ENCODE data around the gene TECPR2.
"Not testable (repeated sequence)": the region's sequence is repeated elsewhere in the genome, so short reads cannot be mapped to it uniquely, and the experiment has no call there.

Gene TECPR2

DNA sequence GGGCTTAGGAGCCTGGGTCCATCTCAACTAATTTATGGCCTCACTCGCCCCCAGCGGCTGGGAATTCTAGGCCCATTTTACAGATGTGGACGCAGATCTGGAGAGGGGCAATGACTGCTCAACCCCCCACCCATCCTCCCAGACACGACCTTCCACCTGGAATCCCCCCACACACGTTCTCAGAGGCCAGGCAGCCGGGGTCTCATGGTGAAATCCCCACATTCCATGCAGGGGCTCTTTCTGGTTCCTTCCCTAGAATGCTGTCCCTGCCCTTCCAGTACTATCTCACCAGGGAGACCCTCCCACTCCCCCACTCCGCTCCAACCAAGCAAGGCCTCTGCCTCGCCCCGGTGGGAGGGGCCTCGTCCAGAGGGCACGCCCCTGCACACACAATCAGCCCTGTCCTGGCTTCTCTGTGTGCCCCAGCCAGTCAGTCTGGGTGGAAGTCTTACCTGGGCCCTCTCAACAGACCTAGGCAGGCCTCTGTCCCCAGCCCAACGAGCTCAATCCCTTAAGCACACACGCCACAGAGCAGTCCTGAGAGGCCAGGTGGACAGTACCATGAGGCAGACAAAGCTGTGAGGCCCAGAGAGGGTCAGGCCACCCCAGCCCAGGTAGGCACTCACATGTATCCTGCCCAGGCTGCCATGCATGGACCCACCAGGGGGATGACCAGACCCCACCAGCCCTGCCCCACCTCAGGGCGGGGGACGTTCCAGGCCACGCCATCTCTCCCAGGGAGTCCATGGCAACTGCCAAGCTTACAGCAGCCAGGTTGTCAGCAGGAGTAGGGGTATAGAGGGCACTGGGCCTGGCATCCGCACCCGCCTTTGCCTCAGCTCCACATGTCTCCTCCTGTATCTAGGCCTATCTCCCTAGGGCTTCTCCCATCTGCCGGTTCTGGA, 148.1 kb downstream of the TECPR2 start:
- DNase-seq = no peak

DNA sequence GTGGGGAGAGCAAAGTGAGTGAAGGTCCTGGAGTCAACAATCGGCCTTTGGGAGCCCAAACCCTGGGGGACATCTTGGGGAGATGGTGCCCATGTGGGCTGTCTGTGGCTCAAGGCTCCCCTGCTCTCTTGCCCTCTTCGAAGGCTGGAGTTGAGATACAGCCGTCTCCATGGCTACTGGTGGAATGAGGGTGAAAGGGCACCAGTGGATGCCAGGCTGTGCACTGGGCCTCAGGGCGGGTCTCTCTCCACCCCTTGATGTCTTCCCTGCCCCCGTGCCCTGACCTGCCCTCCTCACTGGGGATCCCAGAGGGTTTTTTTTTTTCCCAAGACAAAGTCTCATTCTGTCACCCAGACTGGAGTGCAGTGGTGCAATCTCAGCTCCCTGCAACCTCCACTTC, 148.8 kb downstream of the TECPR2 start:
- DNase-seq = no peak

DNA sequence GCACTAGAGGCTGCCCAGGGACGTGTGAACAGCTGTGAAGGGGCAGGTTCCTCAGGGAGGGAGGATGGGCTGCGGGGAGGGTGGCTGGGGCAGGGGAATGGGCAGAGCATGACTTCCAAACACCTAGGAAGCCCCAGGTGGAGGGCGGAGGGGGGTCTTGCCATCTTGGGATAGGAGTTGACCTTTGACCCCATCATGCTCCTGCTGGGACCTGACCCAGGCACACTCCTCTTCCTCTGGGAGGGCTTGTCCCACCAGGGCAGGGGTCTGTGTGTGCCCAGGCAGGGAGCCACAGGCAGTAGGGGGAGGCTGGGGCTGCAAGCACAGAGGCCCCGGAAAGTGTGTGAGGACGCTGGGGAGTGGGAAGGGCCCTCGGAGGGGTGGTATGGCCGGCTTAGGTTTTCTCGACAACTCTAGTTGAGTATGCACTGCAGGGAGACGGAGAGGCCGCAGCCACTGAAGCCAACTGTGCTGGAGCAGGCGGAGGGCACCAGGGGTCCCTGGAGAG, 150.1 kb downstream of the TECPR2 start:
- no peak for DNase-seq

DNA sequence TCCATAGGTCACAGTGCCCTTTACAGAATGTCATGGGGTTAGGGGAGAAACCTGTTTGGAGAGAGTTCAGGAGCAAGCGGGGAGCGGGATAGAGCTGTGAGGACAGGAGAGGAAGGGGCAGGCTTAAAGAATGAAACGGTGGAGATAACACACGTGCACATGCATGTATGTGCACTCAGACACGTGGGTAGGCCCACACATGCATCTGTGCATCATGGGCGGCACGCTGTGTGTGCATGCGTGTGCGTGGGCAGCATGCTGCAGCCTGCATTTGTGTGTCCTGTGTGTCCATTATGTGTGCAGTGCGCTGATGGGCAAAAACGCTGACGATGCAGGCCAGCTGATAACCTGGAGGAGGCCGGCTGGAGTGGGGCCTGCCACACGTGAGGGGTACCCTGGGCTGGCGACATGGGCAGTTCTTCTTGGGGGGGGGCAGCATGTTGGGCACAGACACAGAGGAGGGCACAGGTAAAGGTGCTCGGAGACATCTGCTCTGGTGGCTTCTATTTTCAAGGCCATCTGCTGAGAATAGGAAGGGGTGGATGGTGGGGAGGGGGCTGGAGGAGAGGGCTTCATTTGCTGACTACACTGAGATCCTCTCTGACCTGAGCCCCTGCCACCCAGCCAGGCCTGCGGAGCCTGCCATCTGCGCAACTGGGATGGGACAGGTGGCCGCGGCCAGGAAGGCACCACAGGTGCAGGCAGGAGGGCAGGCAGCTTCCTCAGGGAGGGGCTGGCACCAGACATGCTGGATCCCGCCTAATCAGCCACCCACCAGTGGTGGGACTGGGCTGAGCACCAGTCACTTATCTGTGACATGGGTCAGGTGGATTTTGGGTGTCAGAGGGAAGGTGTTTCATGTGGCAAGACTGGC, 151.4 kb downstream of the TECPR2 start:
- no peak for DNase-seq

DNA sequence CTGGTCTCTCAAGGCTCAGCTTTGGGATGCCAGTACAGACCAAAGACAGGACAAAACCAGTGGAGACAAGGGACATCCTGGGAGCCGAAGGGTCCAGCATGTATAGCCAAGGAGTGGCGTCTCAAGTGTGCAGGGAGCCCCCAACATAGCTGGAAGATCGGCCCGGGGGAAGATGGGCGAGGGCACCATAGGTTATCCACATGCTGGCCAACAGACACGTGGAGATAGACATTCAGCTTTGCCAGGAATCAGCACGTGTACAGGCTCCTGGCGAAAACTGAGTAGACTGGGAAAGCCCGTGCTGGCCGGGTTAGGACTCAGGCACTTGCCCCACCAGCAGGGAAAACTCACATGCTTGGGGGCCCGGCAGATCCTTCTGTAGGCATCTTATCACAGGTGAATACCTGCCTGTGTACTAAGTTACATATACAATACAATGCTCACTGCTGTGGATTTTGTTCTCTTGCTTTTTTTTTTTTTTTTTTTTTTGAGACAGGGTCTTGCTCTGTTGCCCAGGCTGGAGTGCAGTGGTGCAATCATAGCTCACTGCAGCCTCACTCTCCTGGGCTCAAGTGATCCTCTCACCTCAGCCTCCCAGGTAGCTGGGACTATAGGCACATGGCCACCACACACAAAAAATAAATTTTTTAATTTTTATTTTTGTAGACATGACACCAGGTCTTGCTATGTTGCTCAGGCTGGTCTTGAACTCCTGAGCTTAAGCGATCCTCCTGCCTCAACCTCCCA, 152.4 kb downstream of the TECPR2 start:
- DNase-seq = no peak

DNA sequence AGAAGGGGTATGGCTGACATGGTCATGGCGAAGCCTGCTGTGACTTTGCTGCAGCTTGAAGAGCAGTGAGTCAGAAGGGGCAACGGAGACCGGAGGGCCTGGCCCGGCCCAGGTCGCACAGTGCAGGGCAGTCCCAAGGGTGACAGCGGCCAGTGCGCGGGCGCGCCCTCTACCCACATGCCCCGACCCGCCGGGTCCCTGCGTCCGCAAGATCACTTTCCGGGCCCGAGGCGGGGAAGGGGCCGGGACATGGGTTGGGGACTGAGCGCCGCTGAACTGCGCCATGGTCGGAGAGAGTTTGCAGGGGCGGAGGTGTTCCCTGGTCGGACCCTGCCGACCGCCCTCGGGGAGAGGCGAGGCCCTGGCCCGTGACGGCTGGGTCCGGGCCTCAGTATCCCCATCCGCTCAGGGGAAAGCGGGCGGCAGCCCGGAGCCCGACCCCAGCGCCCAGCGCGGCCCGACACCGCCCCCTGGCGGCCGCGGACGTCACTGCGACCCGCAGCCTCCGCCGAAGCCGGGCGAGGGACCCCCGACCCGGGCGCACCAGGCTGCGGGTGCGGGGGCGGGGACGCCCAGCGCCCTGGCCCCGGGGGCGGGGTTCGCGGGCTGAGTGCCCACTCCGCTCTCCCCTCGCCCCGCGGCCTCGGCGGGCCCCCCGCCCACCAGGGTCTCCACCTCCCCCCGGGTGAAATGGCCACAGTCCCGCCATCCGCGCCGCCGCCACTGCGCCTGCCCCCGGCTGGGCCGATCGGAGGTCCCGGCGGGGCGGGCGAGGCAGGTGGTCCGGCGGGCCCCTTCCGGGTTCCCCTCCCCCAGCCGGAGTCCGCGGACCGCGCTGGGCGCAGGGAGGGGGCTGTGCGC, 154.0 kb downstream of the TECPR2 start:
- DNase-seq = no peak

DNA sequence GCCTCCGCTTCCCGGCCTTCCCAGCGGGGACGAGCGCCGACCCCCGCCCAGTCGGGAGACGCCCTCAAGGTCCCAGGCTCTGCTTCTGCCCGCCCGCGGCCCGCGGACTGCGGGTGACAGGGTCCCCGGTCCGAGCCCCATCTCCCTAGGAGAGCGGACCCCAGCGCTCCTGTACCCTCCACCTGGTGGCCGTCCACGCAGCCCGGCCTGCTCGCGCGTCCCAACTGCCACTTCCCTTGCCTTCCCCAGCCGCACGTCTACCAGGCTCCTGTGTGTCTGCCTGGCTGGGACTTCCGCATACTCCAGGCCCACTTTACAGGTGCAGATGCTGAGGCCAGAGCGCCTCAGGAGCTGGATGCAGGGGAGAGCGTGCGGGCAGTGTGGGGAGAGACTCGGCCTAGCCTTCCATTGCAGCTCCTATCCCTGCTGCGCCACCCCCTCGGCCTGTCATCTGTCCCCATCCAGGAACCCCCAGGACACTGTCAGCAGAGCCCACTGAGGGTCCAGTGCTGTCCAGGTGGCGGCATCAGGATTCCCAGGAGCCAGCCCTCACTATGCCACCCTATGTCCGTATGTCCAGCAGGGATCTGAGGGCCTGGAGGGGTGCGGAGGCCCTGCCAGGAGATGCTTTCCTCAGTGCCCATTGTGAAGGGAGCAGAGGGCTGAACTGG, 154.8 kb downstream of the TECPR2 start:
- no peak for DNase-seq

DNA sequence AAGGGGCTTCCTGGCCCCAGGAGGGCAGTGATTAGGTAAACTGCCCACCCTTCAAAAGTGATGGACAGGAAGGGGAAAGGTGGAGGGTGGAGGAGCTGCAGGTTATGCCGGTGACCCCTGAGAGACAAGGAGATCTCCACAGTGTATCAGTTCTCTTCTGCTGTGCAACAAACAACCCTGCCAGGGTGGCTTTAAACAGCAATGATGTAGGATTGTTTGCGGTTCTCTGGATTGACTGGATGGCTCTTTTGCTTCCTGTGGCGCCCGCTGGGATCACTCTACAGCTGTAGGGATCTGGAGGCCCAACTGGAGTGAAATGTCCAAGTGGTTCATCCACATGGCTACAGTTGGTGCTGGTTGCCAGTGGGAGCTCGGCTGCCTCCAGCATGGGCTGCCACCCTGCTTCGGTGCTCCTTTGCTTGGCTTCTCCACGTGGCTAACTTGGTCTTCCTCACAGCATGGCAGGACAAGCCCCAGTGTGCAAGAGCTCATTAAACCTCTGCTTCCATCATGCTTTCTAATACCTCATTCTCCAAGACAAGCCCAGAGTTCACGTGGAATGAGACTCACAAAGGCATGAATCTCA, 155.4 kb downstream of the TECPR2 start:
- no peak for DNase-seq

DNA sequence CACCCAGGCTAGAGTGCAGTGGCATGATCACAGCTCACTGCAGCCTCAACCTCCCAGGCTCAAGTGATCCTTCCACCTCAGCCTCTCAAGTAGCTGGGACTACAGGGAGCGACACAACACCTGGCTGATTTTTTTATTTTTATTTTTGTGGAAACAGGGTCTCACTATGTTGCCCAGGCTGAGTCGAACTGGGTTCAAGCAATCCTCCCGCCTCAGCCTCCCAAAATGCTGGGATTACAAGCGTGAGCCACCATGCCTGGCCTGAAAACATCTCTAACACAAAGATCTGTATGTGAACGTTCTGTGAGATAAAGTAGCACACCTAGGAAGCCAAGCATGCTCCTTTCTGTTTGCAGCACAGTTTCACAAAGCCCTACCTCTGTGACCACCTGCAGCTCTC, 157.0 kb downstream of the TECPR2 start:
- DNase-seq = not testable (repeated sequence)

DNA sequence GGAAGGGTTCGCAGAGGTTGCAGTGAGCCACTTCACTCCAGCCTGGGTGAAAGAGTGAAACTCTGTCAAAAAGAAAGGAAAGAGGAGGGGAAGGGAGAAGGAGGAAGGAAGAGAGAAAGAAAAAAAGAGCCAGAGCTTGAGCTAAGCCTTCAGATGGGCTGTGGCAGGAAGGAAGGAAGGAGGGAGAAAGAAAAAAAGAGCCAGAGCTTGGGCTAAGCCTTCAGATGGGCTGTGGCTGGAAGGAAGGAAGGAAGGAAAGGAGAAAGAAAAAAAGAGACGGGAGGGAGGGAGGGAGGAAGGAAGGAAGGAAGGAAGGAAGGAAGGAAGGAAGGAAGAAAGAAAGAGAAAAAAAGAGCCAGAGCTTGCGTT, 160.4 kb downstream of the TECPR2 start:
- DNase-seq = no peak

DNA sequence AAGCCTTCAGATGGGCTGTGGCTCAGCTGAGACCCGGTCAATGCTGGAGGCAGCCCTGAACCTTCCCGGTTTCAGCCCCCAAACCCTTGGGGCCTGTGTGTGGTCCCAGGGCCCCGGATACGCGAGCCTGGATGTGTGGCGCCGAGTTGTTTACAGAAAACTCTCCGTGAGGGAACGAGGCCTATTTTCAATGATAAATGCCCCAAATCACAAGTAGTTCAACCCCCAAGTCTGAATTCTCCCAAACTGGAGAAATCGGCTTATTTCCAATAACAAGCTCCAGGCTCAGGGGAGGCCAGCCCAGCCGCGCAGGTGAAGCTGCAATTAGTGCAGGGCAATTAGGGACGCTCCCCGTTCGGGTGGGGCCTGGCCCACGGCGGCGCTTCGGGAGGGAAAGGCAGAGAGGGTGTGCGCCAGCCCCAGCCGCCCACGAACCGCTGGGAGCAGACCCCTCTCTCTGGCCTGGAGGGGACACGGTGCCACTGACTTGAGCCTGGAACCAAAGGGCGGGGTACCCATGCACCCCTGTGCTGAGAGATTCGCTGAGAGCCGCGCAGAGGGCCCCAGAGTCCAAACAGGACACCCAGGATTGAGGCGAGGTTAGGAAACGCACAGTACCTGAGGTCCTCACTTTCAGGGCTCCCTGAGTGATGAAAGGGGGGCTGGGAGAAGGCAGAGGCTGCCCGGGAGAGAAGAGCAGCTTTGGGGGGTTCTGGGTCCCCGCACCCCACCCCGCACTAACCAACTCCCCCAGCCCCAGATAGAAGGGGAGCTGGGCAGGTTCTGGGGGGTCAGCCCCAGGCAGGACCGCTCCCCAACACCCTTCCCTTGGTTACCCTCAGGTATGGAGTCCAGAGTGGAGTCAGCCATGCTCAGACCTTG, 161.1 kb downstream of the TECPR2 start:
- no peak for DNase-seq

DNA sequence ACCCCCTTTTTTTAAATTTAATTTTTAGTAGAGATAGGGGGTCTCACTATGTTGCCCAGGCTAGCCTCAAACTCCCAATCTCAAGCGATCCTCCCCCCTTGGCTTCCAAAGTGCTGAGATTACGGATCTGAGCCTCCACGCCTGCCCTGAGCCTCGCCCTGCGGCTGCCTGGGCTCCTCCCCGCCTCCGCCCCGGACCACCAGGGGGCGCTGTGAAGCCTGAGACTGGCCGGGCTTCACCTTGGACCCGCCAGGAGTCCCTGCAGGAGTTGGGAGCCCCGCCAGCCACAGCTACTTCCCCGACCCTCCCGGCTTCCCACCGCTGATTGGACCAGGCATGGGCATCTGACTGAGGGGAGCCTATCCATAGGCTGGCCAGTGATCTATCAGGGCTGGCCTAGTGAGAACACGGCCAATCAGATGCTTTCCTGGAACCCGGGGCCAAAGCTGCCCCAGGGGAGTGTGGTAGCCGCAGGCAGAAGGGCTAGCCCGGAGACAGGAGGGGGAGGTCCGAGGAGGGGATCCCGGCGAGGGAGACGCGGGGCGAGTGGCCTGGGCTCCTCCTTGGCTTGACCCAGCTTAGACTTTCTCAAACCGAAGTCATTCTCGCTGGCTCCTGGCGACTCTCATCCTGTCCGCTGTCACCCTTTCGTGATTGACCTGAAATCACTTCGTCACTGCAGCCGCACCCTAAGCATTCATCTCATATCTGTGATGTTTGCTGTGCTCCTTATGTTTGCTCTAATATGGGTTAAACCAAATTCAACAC, 161.9 kb downstream of the TECPR2 start:
- DNase-seq = peak; percentile 99

DNA sequence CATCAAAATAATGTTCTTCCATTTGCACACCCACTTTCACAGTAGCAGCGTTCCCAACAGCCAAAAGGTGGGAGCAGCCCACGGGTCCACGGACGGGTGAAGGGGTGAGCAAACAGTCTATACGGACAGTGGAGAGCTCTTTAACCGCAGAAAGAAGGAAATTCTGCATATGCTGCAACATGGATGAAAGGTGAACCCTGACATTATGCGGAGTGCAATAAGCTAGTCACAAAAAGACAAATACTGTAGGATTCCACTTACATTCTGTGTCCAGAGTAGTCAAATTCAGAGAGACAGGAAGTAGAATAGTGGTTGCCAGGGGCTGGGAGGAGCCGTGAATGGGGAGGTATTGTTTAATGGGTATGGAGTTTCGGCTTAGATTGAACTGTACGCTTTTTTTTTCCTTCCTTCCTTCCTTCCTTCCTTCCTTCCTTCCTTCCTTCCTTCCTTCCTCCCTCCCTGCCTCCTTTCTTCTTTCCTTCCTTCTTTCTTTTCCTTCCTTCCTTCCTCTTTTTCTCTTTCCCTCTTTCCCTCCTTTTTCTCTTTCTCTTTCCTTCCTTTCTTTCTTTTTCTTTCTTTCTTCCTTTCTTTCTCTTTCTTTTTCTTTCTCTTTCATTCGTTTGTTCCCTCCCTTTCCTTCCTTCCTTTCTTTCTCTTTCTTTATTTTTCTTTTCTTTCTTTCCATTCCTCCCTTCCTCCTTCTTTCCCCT, 162.6 kb downstream of the TECPR2 start:
- DNase-seq = peak; percentile 75

DNA sequence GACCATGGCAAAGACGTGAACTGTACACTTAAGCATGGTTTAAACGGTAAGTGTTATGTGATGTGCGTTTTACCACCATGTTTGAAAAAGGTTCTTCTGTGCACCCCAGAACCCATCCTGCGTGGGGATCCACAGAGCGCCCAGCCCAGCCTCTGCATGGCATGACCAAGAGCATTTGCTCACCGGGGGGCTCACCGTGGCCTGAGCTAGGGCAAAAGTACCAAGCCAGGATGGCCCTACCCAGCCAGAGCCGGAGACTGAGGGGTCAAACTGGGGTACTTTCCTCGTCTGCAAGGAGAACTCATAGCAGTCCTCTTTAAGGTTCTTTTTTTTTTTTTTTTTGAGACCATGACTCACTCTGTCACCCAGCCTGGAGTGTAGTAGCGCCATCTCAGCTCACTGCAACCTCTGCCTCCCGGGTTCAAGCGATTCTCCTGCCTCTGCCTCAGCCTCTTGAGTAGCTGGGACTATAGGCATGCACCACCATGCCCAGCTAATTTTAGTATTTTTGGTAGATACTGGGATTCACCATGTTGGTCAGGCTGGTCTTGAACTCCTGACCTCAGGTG, 163.3 kb downstream of the TECPR2 start:
- no peak for DNase-seq

DNA sequence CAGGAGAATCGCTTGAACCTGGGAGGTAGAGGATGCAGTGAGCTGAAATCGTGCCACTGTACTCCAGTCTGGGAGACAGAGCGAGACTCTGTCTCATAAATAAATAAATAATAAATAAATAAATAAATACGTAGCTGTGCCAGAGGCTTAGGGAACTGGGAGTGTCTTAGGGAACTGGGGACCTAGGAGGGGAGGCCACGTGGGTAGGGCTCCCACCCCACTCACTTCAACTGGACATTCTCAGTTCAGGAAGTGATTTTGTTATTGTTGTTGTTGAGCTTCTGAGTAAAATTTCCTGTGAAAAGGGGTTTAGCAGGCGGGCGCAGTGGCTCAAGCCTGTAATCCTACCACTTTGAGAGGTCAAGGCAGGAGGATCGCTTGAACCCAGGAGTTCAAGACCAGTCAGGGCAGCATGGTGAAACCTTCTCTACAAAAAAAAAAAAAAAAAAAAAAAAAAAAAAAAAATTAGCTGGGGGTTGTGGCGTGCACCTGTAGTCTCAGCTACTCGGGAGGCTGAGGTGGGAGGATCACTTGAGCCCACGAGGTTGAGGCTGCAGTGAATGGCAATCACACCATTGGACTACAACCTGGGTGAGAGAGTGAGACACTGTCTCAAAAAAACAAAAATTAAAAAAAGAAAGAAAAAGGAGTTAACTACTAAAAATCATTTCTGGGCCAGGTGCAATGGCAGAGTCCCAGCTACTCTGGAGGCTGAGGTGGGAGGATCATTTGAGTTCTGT, 165.9 kb downstream of the TECPR2 start:
- no peak for DNase-seq

DNA sequence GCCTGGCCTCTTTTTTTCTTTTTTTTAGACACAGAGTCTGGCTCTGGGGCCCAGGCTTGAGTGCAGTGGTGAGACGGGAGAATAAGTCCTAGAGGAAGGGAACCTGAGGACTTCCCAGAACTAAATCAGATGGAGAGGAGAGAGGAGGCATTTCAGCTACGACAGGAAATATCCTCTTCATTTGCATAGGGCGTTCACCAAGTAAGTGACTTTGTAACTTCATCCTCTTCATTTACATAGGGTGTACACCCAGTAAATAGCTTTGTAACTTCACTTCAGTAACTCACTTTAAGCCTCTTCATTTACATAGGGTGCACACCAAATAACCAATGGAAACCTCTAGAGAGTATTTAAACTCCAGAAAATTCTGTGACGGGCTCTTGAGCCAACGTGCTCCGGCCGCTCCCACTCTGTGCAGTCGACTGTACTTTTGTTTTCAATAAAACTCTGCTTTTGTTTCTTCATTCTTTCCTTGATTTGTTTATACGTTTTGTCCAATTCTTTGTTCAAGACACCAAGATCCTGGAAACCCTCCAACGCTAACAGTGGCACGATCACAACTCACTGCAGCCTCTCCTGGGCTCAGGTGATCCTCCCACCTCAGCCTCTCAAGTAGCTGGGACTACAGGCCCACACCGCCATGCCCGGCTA, 168.2 kb downstream of the TECPR2 start:
- DNase-seq = no peak

Data from fibroblast of skin of back (primary cell).